Neural cell (in vitro differentiated cells): ENCODE measurements around the gene LPP. TPM values are rescaled to one million over a fixed set of nuclear protein-coding genes. Genes with fewer than 3 reads are reported as not detected.

Source experiments
- H2AFZ ChIP-seq: fragments of 200-600, 300-800 bp; sonication (generic), shearing (Covaris generic); 2 replicates; pipeline ENCODE4 v1.6.0; 2014; ENCODE audit warnings: low read depth, mild to moderate bottlenecking, antibody characterized with exemption, low read length, moderate library complexity
- H3F3A ChIP-seq: fragments of 200-600 bp; shearing (Covaris generic); 2 replicates; pipeline ENCODE4 v1.6.1; 2016; ENCODE audit warnings: mild to moderate bottlenecking, moderate library complexity, mixed read lengths, antibody characterized with exemption, low read length; ENCODE audit not compliant: insufficient read depth, poor library complexity, severe bottlenecking
- H3K27ac ChIP-seq: fragments of 200-600, 300-800 bp; sonication (generic), shearing (Covaris generic); 2 replicates; pipeline ENCODE4 v1.5.1; 2014; ENCODE audit warnings: mild to moderate bottlenecking, low read length, moderate library complexity
- H3K27me3 ChIP-seq: fragments of 300-800, 200-600 bp; sonication (generic), shearing (Covaris generic); 2 replicates; pipeline ENCODE4 v1.6.0; 2014; ENCODE audit warnings: mild to moderate bottlenecking, low read depth, low read length, moderate library complexity; ENCODE audit not compliant: insufficient read depth
- H3K36me3 ChIP-seq: fragments of 300-800, 200-600 bp; sonication (generic), shearing (Covaris generic); 2 replicates; pipeline ENCODE4 v1.5.1; 2014; ENCODE audit warnings: mild to moderate bottlenecking, antibody characterized with exemption, low read length, moderate library complexity; ENCODE audit not compliant: insufficient read depth
- H3K4me2 ChIP-seq: fragments of 300-800, 200-600 bp; sonication (generic), shearing (Covaris generic); 2 replicates; pipeline ENCODE4 v1.6.0; 2014; ENCODE audit warnings: mild to moderate bottlenecking, low read length
- H3K4me3 ChIP-seq: fragments of 300-800, 200-600 bp; sonication (generic), shearing (Covaris generic); 2 replicates; pipeline ENCODE4 v1.5.1; 2014; ENCODE audit warnings: mild to moderate bottlenecking, low read length, moderate library complexity
- H3K79me2 ChIP-seq: fragments of 200-600 bp; shearing (Covaris generic); replicated peaks from 2 replicates; pipeline ENCODE4 v1.6.0; 2014; ENCODE audit warnings: mild to moderate bottlenecking, low read length, moderate library complexity; ENCODE audit not compliant: insufficient read depth
- H3K9ac ChIP-seq: fragments of 300-800, 200-600 bp; sonication (generic), shearing (Covaris generic); 2 replicates; pipeline ENCODE4 v1.6.1; 2016; ENCODE audit warnings: mild to moderate bottlenecking, low read length, mixed read lengths
- H3K9me2 ChIP-seq: fragments of 200-600 bp; shearing (Covaris generic); 2 replicates; pipeline ENCODE4 v1.6.1; 2016; ENCODE audit warnings: mild to moderate bottlenecking, low read length, mixed read lengths; ENCODE audit not compliant: insufficient read depth
- H3K9me3 ChIP-seq: fragments of 200-600, 300-800 bp; sonication (generic), shearing (Covaris generic); 2 replicates; pipeline ENCODE4 v1.6.1; 2016; ENCODE audit warnings: mild to moderate bottlenecking, mixed run types, low read length, moderate library complexity, mixed read lengths
- H4K20me1 ChIP-seq: fragments of 200-600 bp; shearing (Covaris generic); 2 replicates; pipeline ENCODE4 v1.6.1; 2016; ENCODE audit warnings: mild to moderate bottlenecking, mixed run types; ENCODE audit not compliant: insufficient read depth
- CTCF ChIP-seq: fragments of 450-650 bp; IDR thresholded peaks from 2 replicates; pipeline ENCODE4 v1.5.1; 2014; ENCODE audit warnings: antibody characterized with exemption, mild to moderate bottlenecking, moderate library complexity; ENCODE audit not compliant: poor library complexity, severe bottlenecking
- EP300 ChIP-seq: fragments of 450-650 bp; conservative IDR thresholded peaks from 2 replicates; pipeline ENCODE4 v1.6.1; 2014; ENCODE audit warnings: antibody characterized with exemption, mild to moderate bottlenecking, moderate library complexity; ENCODE audit not compliant: poor library complexity, severe bottlenecking
- EZH2 ChIP-seq: fragments of 200-600, 300-800 bp; shearing (Covaris generic), sonication (generic); IDR thresholded peaks from 2 replicates; pipeline ENCODE4 v1.6.1; 2014; ENCODE audit warnings: antibody characterized with exemption, low read length, borderline replicate concordance, mild to moderate bottlenecking; ENCODE audit not compliant: insufficient read depth, poor library complexity, severe bottlenecking
- MXI1 ChIP-seq: fragments of 450-650 bp; conservative IDR thresholded peaks from 2 replicates; pipeline ENCODE4 v1.6.1; 2014; ENCODE audit warnings: antibody characterized with exemption, mild to moderate bottlenecking; ENCODE audit not compliant: poor library complexity, severe bottlenecking
- POLR2AphosphoS5 ChIP-seq: IDR thresholded peaks from 2 replicates; pipeline ENCODE4 v1.6.1; 2012
- RAD21 ChIP-seq: fragments of 450-650 bp; conservative IDR thresholded peaks from 2 replicates; pipeline ENCODE4 v1.6.1; 2014; ENCODE audit warnings: antibody characterized with exemption, mild to moderate bottlenecking, moderate library complexity
- REST ChIP-seq: IDR thresholded peaks from 2 replicates; pipeline ENCODE4 v1.6.1; 2012; ENCODE audit warnings: borderline replicate concordance
- SMC3 ChIP-seq: fragments of 450-650 bp; conservative IDR thresholded peaks from 2 replicates; pipeline ENCODE4 v1.6.1; 2014; ENCODE audit warnings: antibody characterized with exemption, mild to moderate bottlenecking, moderate library complexity; ENCODE audit not compliant: poor library complexity
- TAF1 ChIP-seq: IDR thresholded peaks from 2 replicates; pipeline ENCODE4 v1.6.1; 2012; ENCODE audit warnings: low read depth
- polyA plus RNA-seq: library from polyadenylated mRNA; depleted of rRNA; stranded (reverse); fragments of >200 nt; gene quantifications from 2 replicates; pipeline ENCODE4 v1.2.3, GENCODE V29; 2014

Gene LPP
- polyA plus RNA-seq, 1 donor from 2014 or later, result 3.0 TPM

DNA sequence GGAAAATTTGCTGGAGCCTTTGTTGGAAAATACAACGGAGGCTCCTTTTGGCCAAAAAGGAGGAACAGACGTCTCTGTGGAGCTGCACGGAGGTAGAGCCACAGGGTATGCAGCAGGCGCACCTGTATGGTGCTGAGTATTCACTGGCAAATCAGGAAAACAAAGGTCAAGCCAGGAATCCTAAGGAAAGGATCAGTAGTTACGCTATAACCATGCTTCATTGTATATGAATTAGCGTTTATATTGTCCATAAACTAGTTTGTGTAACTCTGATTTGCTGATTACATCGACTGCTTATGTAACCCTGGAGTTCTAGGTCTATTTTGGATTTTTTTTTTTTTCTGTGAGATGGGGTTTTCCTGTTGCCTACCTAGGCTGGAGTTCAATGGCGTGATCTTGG is 45.4 kb downstream of the LPP start:
- Histone ChIP-seq H3K9me3 (no peaks in the 10 kb centered on the region), H3K27me3 (no peaks in the 10 kb centered on the region), H3K9ac (no peak overlapping the region), H4K20me1 (no peaks in the 10 kb centered on the region), H3K4me3 (no peak overlapping the region), H2AFZ (no peak overlapping the region), H3K79me2 (peaks cover under 1% of the 10 kb centered on the region), H3K9me2 (no peaks in the 10 kb centered on the region), H3K27ac (no peak overlapping the region), H3K4me2 (no peak overlapping the region), H3F3A (no peaks in the 10 kb centered on the region), H3K36me3 (no peaks in the 10 kb centered on the region)
- TF ChIP-seq RAD21 (no peak), EZH2 (no peak), REST (no peak), CTCF (no peak), SMC3 (no peak), MXI1 (no peak), EP300 (no peak), POLR2AphosphoS5 (no peak), TAF1 (no peak)

GRCh38 chr3:188200481-188200880 is 46.5 kb downstream of the LPP start:
- H3K4me3 ChIP-seq, result no peak overlapping the region
- H3K9me3 ChIP-seq, result no peaks in the 10 kb centered on the region
- no peak for TF ChIP-seq CTCF
- H3K9me2 ChIP-seq, result no peaks in the 10 kb centered on the region
- no peaks in the 10 kb centered on the region for H4K20me1 ChIP-seq
- H3K27ac ChIP-seq, result no peak overlapping the region
- H3K27me3 ChIP-seq, result no peaks in the 10 kb centered on the region
- no peaks in the 10 kb centered on the region for H3F3A ChIP-seq
- H3K4me2 ChIP-seq, result no peak overlapping the region
- peaks cover 5% of the 10 kb centered on the region for H3K79me2 ChIP-seq
- H2AFZ ChIP-seq, result no peak overlapping the region
- H3K9ac ChIP-seq, result no peak overlapping the region
- H3K36me3 ChIP-seq, result no peaks in the 10 kb centered on the region
